HCT116 (cell line): ENCODE data around the gene TAF10. TPM values are rescaled to one million over a fixed set of nuclear protein-coding genes. Genes with fewer than 3 reads are reported as not detected.
A peak's percentile ranks its signal among the peaks of the same experiment; 100 is the strongest.

Experiments
- ATAC-seq: fragments of 200-7000 bp; cut with Tn5 transposase; 2 replicates; pipeline ENCODE4 v1.9.1; 2020; ENCODE audit warnings: mild to moderate bottlenecking, moderate library complexity
- BruUV-seq: library from RNA; stranded (reverse); fragments of 400-500 nt; replicated peaks from 2 replicates; lab custom pipeline; 2021; lab: Mats Ljungman, UMichigan
- CTCF ChIA-PET: fragments of 300-600 bp; sonication (Branson Sonifier 250); formaldehyde crosslinking; loops from one replicate; lab custom pipeline; 2021; ENCODE audit warnings: antibody characterized with exemption; lab: Charles Lee
- POLR2A ChIA-PET: fragments of 300-600, 350-600 bp; sonication (Branson Sonifier 250); formaldehyde crosslinking; loops from one replicate; lab custom pipeline; 2021; ENCODE audit warnings: antibody characterized with exemption; lab: Charles Lee
- RAD21 ChIA-PET, 2 experiments: fragments of 300-600 bp; sonication (Branson Sonifier 250); formaldehyde crosslinking; loops; one replicate each; lab custom pipeline; 2023; ENCODE audit warnings: low total read pairs in 2 of 2; ENCODE audit not compliant: uncharacterized antibody in 2 of 2, unreplicated experiment in 2 of 2, low non-redundant PET in 1 of 2; lab: Charles Lee
- DNase-seq: peaks from one replicate; pipeline ENCODE4 v3.0.0-alpha.2; 2010; ENCODE audit warnings: low read depth, low spot score
- H2AFZ ChIP-seq: fragments of 200-600 bp; shearing (Covaris generic), sonication (generic); 2 replicates; pipeline ENCODE4 v1.6.1; 2017; ENCODE audit warnings: low read depth, mixed run types, mixed read lengths, antibody characterized with exemption, low read length; ENCODE audit not compliant: poor library complexity, severe bottlenecking
- H3K27ac ChIP-seq: 2 replicates; pipeline ENCODE4 v1.5.1; 2012; ENCODE audit warnings: low read depth, low read length
- H3K27me3 ChIP-seq: fragments of 200-600 bp; sonication (generic); 2 replicates; pipeline ENCODE4 v1.6.1; 2016; ENCODE audit warnings: mixed run types, low read length, mixed read lengths; ENCODE audit not compliant: insufficient read depth
- H3K36me3 ChIP-seq, 2 experiments: fragments of 200-500 bp in 1 of 2; fragments of 200-600 bp in 1 of 2; sonication (Bioruptor generic) in 1 of 2; sonication (generic) in 1 of 2; 2 replicates each; pipeline versions ENCODE4 v1.5.1 to v1.6.1; 2014 to 2016; ENCODE audit warnings: low read length in 2 of 2, inconsistent platforms in 1 of 2, mixed read lengths in 1 of 2, mixed run types in 1 of 2; ENCODE audit not compliant: insufficient read depth in 2 of 2, control insufficient read depth in 1 of 2
- H3K4me1 ChIP-seq, 2 experiments: fragments of 200-600 bp in 1 of 2; sonication (generic) in 1 of 2; 2 replicates each; pipeline versions ENCODE4 v1.5.1 to v1.6.1; 2012 to 2017; ENCODE audit warnings: low read length in 2 of 2, inconsistent platforms in 1 of 2, mild to moderate bottlenecking in 1 of 2, mixed read lengths in 1 of 2, mixed run types in 1 of 2, moderate library complexity in 1 of 2; ENCODE audit not compliant: insufficient read depth in 2 of 2, control insufficient read depth in 1 of 2
- H3K4me2 ChIP-seq: fragments of 200-600 bp; sonication (generic); 2 replicates; pipeline ENCODE4 v1.6.1; 2017; ENCODE audit warnings: mixed run types, low read length, mixed read lengths
- H3K4me3 ChIP-seq, 2 experiments: fragments of 200-600 bp in 1 of 2; sonication (generic) in 1 of 2; replicated peaks in 1 of 2; 2 replicates each; pipeline ENCODE4 v1.5.1; 2011 to 2016; ENCODE audit warnings: low read length in 2 of 2, control low read depth in 1 of 2, low read depth in 1 of 2, mild to moderate bottlenecking in 1 of 2, mixed read lengths in 1 of 2, mixed run types in 1 of 2
- H3K79me2 ChIP-seq: fragments of 200-600 bp; sonication (generic); 2 replicates; pipeline ENCODE4 v1.6.1; 2017; ENCODE audit warnings: mild to moderate bottlenecking, mixed run types, low read length, moderate library complexity, mixed read lengths; ENCODE audit not compliant: insufficient read depth
- H3K9ac ChIP-seq: fragments of 200-600 bp; sonication (generic); 2 replicates; pipeline ENCODE4 v1.6.1; 2016; ENCODE audit warnings: low read length, mixed read lengths
- H3K9me2 ChIP-seq: fragments of 200-600 bp; sonication (generic), shearing (Covaris generic); 2 replicates; pipeline ENCODE4 v1.6.1; 2017; ENCODE audit warnings: mixed run types, mild to moderate bottlenecking, moderate library complexity; ENCODE audit not compliant: insufficient read depth
- H3K9me3 ChIP-seq, 2 experiments: fragments of 200-500 bp in 1 of 2; fragments of 200-600 bp in 1 of 2; sonication (Bioruptor generic) in 1 of 2; sonication (generic) in 1 of 2; 2 replicates each; pipeline ENCODE4 v1.6.1; 2014 to 2017; ENCODE audit warnings: low read length in 2 of 2, mixed read lengths in 2 of 2, inconsistent platforms in 1 of 2, low read depth in 1 of 2, mild to moderate bottlenecking in 1 of 2, mixed run types in 1 of 2, moderate library complexity in 1 of 2; ENCODE audit not compliant: control insufficient read depth in 1 of 2, insufficient read depth in 1 of 2
- H4K20me1 ChIP-seq: fragments of 200-600 bp; sonication (generic), shearing (Covaris generic); 2 replicates; pipeline ENCODE4 v1.6.1; 2017; ENCODE audit warnings: mixed run types, mild to moderate bottlenecking, moderate library complexity; ENCODE audit not compliant: insufficient read depth
- ATF3 ChIP-seq: IDR thresholded peaks from 2 replicates; pipeline ENCODE4 v1.6.1; 2012
- CEBPB ChIP-seq: IDR thresholded peaks from 2 replicates; pipeline ENCODE4 v1.6.1; 2012; ENCODE audit warnings: low read depth
- EZH2 ChIP-seq: fragments of 200-600 bp; sonication (generic); IDR thresholded peaks from 2 replicates; pipeline ENCODE4 v1.6.1; 2017; ENCODE audit warnings: antibody characterized with exemption, mixed run types
- FOSL1 ChIP-seq: IDR thresholded peaks from 2 replicates; pipeline ENCODE4 v1.6.1; 2012; ENCODE audit warnings: low read depth
- REST ChIP-seq: IDR thresholded peaks from 2 replicates; pipeline ENCODE4 v1.6.1; 2012; ENCODE audit warnings: low read depth
- intact Hi-C: fragments of 100-400 bp; cut with micrococcal nuclease; formaldehyde crosslinking; loops from 2 replicates; pipeline ENCODE4 v1.10.0; 2022
- total RNA-seq: library from RNA; stranded (reverse); gene quantifications from one replicate; pipeline ENCODE4 v1.2.1, GENCODE V29; 2021; ENCODE audit not compliant: unreplicated experiment
- TF ChIP-seq, protein P1 (sequence below), 3 experiments: fragments of 200-600 bp in 1 of 3; sonication (generic) in 1 of 3; IDR thresholded peaks in 2 of 3; conservative IDR thresholded peaks in 1 of 3; 2 replicates each; pipeline ENCODE4 v1.5.1; 2012 to 2017; ENCODE audit warnings: low read depth in 2 of 3, low read length in 2 of 3, antibody characterized with exemption in 1 of 3, borderline replicate concordance in 1 of 3, control low read depth in 1 of 3, mild to moderate bottlenecking in 1 of 3, mixed read lengths in 1 of 3, mixed run types in 1 of 3, moderate library complexity in 1 of 3; ENCODE audit not compliant: insufficient read depth in 1 of 3

TAF10 gene
- total RNA-seq, 1 experiment from 2014 or later: 151 TPM

- RAD21 ChIA-PET: no interaction called here
- ATAC-seq: peak; percentile 2; the same call in 1 of the 2 replicates
- H3K9me3 ChIP-seq: no peaks in the 10 kb centered on the region
- CTCF ChIA-PET: interaction anchor here (1.0 to 1.5 kb wide), 4 partner anchors 49 to 230 kb away, joined by 3 to 4 read pairs (median 3); partner anchors contain the start of gene MRPL17
- no peak for TF ChIP-seq CEBPB
- no peak for TF ChIP-seq FOSL1
- no peak for TF ChIP-seq EZH2
- TF ChIP-seq, protein P1, sequence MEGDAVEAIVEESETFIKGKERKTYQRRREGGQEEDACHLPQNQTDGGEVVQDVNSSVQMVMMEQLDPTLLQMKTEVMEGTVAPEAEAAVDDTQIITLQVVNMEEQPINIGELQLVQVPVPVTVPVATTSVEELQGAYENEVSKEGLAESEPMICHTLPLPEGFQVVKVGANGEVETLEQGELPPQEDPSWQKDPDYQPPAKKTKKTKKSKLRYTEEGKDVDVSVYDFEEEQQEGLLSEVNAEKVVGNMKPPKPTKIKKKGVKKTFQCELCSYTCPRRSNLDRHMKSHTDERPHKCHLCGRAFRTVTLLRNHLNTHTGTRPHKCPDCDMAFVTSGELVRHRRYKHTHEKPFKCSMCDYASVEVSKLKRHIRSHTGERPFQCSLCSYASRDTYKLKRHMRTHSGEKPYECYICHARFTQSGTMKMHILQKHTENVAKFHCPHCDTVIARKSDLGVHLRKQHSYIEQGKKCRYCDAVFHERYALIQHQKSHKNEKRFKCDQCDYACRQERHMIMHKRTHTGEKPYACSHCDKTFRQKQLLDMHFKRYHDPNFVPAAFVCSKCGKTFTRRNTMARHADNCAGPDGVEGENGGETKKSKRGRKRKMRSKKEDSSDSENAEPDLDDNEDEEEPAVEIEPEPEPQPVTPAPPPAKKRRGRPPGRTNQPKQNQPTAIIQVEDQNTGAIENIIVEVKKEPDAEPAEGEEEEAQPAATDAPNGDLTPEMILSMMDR (IDR thresholded peaks at IDR 0.05 in 2 of 3, conservative IDR thresholded peaks at IDR 0.05 in 1 of 3; ENCODE audit: borderline replicate concordance in 1 of 3, insufficient read depth in 1 of 3, low read depth in 2 of 3, low read length in 2 of 3): no peak
- TF ChIP-seq ATF3: no peak
- TF ChIP-seq REST: no peak
- TF ChIP-seq, all 23 proteins: peak for 0
- POLR2A ChIA-PET: interaction anchor here (1.0 to 1.6 kb wide), 5 partner anchors 8 to 239 kb away, joined by 3 to 5 read pairs (median 3); partner anchors contain the start of gene MRPL17
- Histone ChIP-seq H4K20me1 (no peaks in the 10 kb centered on the region), H3K4me1 (peaks cover 5 to 15% of the 10 kb centered on the region in 2 experiments; a peak in 3 of 4 replicates), H3K4me2 (peak overlapping the region; percentile 77), H2AFZ (no peak overlapping the region), H3K79me2 (peaks cover 11% of the 10 kb centered on the region; the same call in 1 of the 2 replicates), H3K27me3 (no peaks in the 10 kb centered on the region), H3K36me3 (peaks cover 0 to 4% of the 10 kb centered on the region in 2 experiments; a peak in 1 of 4 replicates), H3K9ac (peak overlapping the region; percentile 64), H3K27ac (peak overlapping the region; percentile 36; the same call in 1 of the 2 replicates), H3K4me3 (peak overlapping the region; percentile 74 to 96), H3K9me2 (no peaks in the 10 kb centered on the region)
- intact Hi-C loops: no loop called here
- no peak for DNase-seq
- no TSS peak for BruUV-seq
Observed at GRCh38 chr11:6618117-6619003, 6.3 kb upstream of the TAF10 start.
